Uterus (tissue), 2 donors: Measurements from ENCODE around the gene ZNF750.

Source experiments
- POLR2A ChIP-seq, 2 donors: fragments of 450-650 bp; IDR thresholded peaks; one replicate each; pipeline ENCODE4 v1.6.1; 2016; ENCODE audit warnings: antibody characterized with exemption in 2 of 2, mild to moderate bottlenecking in 1 of 2, moderate library complexity in 1 of 2
- TF ChIP-seq, protein P1 (sequence below), 4 experiments: fragments of 200-600 bp in 2 of 4; fragments of 450-650 bp in 2 of 4; sonication (generic) in 2 of 4; IDR thresholded peaks; one replicate each; pipeline ENCODE4 v1.5.1; 2016 to 2019; ENCODE audit warnings: antibody characterized with exemption in 4 of 4, mild to moderate bottlenecking in 2 of 4, moderate library complexity in 1 of 4

- TF ChIP-seq, protein P1, sequence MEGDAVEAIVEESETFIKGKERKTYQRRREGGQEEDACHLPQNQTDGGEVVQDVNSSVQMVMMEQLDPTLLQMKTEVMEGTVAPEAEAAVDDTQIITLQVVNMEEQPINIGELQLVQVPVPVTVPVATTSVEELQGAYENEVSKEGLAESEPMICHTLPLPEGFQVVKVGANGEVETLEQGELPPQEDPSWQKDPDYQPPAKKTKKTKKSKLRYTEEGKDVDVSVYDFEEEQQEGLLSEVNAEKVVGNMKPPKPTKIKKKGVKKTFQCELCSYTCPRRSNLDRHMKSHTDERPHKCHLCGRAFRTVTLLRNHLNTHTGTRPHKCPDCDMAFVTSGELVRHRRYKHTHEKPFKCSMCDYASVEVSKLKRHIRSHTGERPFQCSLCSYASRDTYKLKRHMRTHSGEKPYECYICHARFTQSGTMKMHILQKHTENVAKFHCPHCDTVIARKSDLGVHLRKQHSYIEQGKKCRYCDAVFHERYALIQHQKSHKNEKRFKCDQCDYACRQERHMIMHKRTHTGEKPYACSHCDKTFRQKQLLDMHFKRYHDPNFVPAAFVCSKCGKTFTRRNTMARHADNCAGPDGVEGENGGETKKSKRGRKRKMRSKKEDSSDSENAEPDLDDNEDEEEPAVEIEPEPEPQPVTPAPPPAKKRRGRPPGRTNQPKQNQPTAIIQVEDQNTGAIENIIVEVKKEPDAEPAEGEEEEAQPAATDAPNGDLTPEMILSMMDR (IDR thresholded peaks at IDR 0.05) = no peak
- no peak for TF ChIP-seq POLR2A (IDR thresholded peaks at IDR 0.05)
These were observed 34.6 kb downstream of the ZNF750 start for GRCh38 chr17:82805254-82805653.
